ENCODE data around the gene HSPA8. TPM values are rescaled to one million over a fixed set of nuclear protein-coding genes. Genes with fewer than 3 reads are reported as not detected.
A peak's percentile ranks its signal among the peaks of the same experiment; 100 is the strongest.

HSPA8 gene
- total and polyA plus RNA-seq, 4 experiments from 2014 or later: 809 to 1,778 (median 1,237) TPM

- Mint-ChIP-seq H3K27ac (peak overlapping the region in 5 of 7 donors; percentile 23 to 65 (median 38)), H3K9me3 (peaks cover 0 to 4% (median 0%) of the 10 kb centered on the region in 8 donors), H3K4me1 (peaks cover 33 to 49% (median 37%) of the 10 kb centered on the region in 4 donors), H3K27me3 (no peaks in the 10 kb centered on the region), H3K36me3 (peaks cover 35 to 44% of the 10 kb centered on the region in 2 donors), H3K4me3 (no peak overlapping the region)
- Histone ChIP-seq H3K27me3 (ENCODE audit: insufficient read depth, low read length) (no peaks in the 10 kb centered on the region), H3K27ac (ENCODE audit: low read depth, low read length) (no peak overlapping the region), H3K4me3 (ENCODE audit: low read length in 2 of 2) (no peak overlapping the region), H3K36me3 (ENCODE audit: insufficient read depth, low read length) (peaks cover 38% of the 10 kb centered on the region), H3K9me3 (ENCODE audit: control insufficient read depth in 1 of 2, low read length in 2 of 2) (no peaks in the 10 kb centered on the region), H3K4me1 (ENCODE audit: insufficient read depth, low read length) (peaks cover 42% of the 10 kb centered on the region)
- intact Hi-C loops (cut with micrococcal nuclease): no loop called here
- POLR2A ChIA-PET (ENCODE audit: partially characterized antibody): interaction anchor here (0.9 to 23.4 kb wide), 7 partner anchors 15 to 357 kb away, joined by 3 to 891 read pairs (median 4); partner anchors contain the start of gene HSPA8
- no peak for DNase-seq
- CTCF ChIA-PET (ENCODE audit: partially characterized antibody): interaction anchor here (0.8 to 16.8 kb wide), 24 partner anchors 8 to 356 kb away, joined by 3 to 414 read pairs (median 12); partner anchors contain the start of gene HSPA8
Measured at GRCh38 chr11:123052901-123053721, 8.8 kb downstream of the HSPA8 start.

- intact Hi-C loops (cut with micrococcal nuclease): no loop called here
- H3K9me3 Mint-ChIP-seq: peaks cover 0 to 4% (median 0%) of the 10 kb centered on the region in 8 donors
- Histone ChIP-seq H3K4me1 (ENCODE audit: insufficient read depth, low read length) (peaks cover 27% of the 10 kb centered on the region), H3K36me3 (ENCODE audit: insufficient read depth, low read length) (peaks cover 24% of the 10 kb centered on the region), H3K27me3 (ENCODE audit: insufficient read depth, low read length) (no peaks in the 10 kb centered on the region), H3K4me3 (ENCODE audit: low read length in 2 of 2) (no peak overlapping the region), H3K9me3 (ENCODE audit: control insufficient read depth in 1 of 2, low read length in 2 of 2) (no peaks in the 10 kb centered on the region), H3K27ac (ENCODE audit: low read depth, low read length) (no peak overlapping the region)
- ChIA-PET POLR2A (ENCODE audit: partially characterized antibody) (interaction anchor here (14.4 to 23.4 kb wide), 2 partner anchors 17 to 33 kb away, joined by 424 to 891 read pairs; partner anchors contain the start of gene HSPA8), CTCF (ENCODE audit: partially characterized antibody) (interaction anchor here (1.8 to 16.8 kb wide), 5 partner anchors 9 to 55 kb away, joined by 6 to 414 read pairs (median 99); no protein-coding TSS in a partner anchor)
- no peak overlapping the region for H3K4me3 Mint-ChIP-seq
- H3K27me3 Mint-ChIP-seq: no peaks in the 10 kb centered on the region
- peaks cover 20 to 34% (median 24%) of the 10 kb centered on the region in 4 donors for H3K4me1 Mint-ChIP-seq
- no peak for DNase-seq
- H3K36me3 Mint-ChIP-seq: peaks cover 21 to 30% of the 10 kb centered on the region in 2 donors
- peak overlapping the region in 2 of 7 donors; percentile 0 to 79 for H3K27ac Mint-ChIP-seq
Measured at GRCh38 chr11:123051634-123052033, 10.3 kb downstream of the HSPA8 start.

GRCh38 chr11:123051146-123051545 lies 10.8 kb downstream of the HSPA8 start:
- Histone ChIP-seq H3K36me3 (ENCODE audit: insufficient read depth, low read length) (peaks cover 19% of the 10 kb centered on the region), H3K27me3 (ENCODE audit: insufficient read depth, low read length) (no peaks in the 10 kb centered on the region), H3K4me3 (ENCODE audit: low read length in 2 of 2) (no peak overlapping the region), H3K27ac (ENCODE audit: low read depth, low read length) (no peak overlapping the region), H3K4me1 (ENCODE audit: insufficient read depth, low read length) (peaks cover 22% of the 10 kb centered on the region), H3K9me3 (ENCODE audit: control insufficient read depth in 1 of 2, low read length in 2 of 2) (no peaks in the 10 kb centered on the region)
- POLR2A ChIA-PET (ENCODE audit: partially characterized antibody): interaction anchor here (14.4 kb wide), 1 partner anchor 17 kb away, joined by 424 read pairs; the partner anchor contains the start of gene HSPA8
- Mint-ChIP-seq H3K36me3 (peaks cover 16 to 25% of the 10 kb centered on the region in 2 donors), H3K9me3 (peaks cover 0 to 4% (median 0%) of the 10 kb centered on the region in 8 donors), H3K4me1 (peaks cover 15 to 29% (median 19%) of the 10 kb centered on the region in 4 donors), H3K27me3 (no peaks in the 10 kb centered on the region), H3K4me3 (no peak overlapping the region), H3K27ac (peak overlapping the region in 1 of 7 donors; percentile 0)
- intact Hi-C loops (cut with micrococcal nuclease): no loop called here
- DNase-seq: no peak
- CTCF ChIA-PET (ENCODE audit: partially characterized antibody): interaction anchor here (1.8 to 16.8 kb wide), 2 partner anchors 9 to 55 kb away, joined by 6 to 414 read pairs; no protein-coding TSS in a partner anchor

GRCh38 chr11:123047947-123048293 lies 14.0 kb downstream of the HSPA8 start:
- no peaks in the 10 kb centered on the region for H3K27me3 ChIP-seq (ENCODE audit: insufficient read depth, low read length)
- Mint-ChIP-seq H3K27ac (no peak overlapping the region), H3K9me3 (peaks cover 0 to 1% (median 0%) of the 10 kb centered on the region in 8 donors), H3K4me3 (no peak overlapping the region), H3K4me1 (no peaks in the 10 kb centered on the region), H3K36me3 (peaks cover 0 to 1% of the 10 kb centered on the region in 2 donors), H3K27me3 (no peaks in the 10 kb centered on the region)
- no peaks in the 10 kb centered on the region for H3K4me1 ChIP-seq (ENCODE audit: insufficient read depth, low read length)
- H3K9me3 ChIP-seq (ENCODE audit: control insufficient read depth in 1 of 2, low read length in 2 of 2): no peaks in the 10 kb centered on the region
- CTCF ChIA-PET (ENCODE audit: partially characterized antibody): interaction anchor here (1.1 to 4.9 kb wide), 8 partner anchors 10 to 267 kb away, joined by 3 to 41 read pairs (median 4); no protein-coding TSS in a partner anchor
- intact Hi-C loops (cut with micrococcal nuclease): no loop called here
- no peak overlapping the region for H3K27ac ChIP-seq (ENCODE audit: low read depth, low read length)
- no peaks in the 10 kb centered on the region for H3K36me3 ChIP-seq (ENCODE audit: insufficient read depth, low read length)
- DNase-seq: no peak
- H3K4me3 ChIP-seq (ENCODE audit: low read length in 2 of 2): no peak overlapping the region
- POLR2A ChIA-PET (ENCODE audit: partially characterized antibody): interaction anchor here (0.6 to 3.4 kb wide), 3 partner anchors 9 to 24 kb away, joined by 3 to 19 read pairs (median 9); partner anchors contain the start of gene HSPA8

GRCh38 chr11:123047266-123047946 lies 14.5 kb downstream of the HSPA8 start:
- H3K36me3 Mint-ChIP-seq: peaks cover 0 to under 1% of the 10 kb centered on the region in 2 donors
- H3K4me1 ChIP-seq (ENCODE audit: insufficient read depth, low read length): no peaks in the 10 kb centered on the region
- no peaks in the 10 kb centered on the region for H3K27me3 ChIP-seq (ENCODE audit: insufficient read depth, low read length)
- no peak overlapping the region for H3K27ac Mint-ChIP-seq
- no peaks in the 10 kb centered on the region for H3K4me1 Mint-ChIP-seq
- H3K9me3 Mint-ChIP-seq: peaks cover 0 to 1% (median 0%) of the 10 kb centered on the region in 8 donors
- no peak for DNase-seq
- no peaks in the 10 kb centered on the region for H3K27me3 Mint-ChIP-seq
- H3K36me3 ChIP-seq (ENCODE audit: insufficient read depth, low read length): no peaks in the 10 kb centered on the region
- no peaks in the 10 kb centered on the region for H3K9me3 ChIP-seq (ENCODE audit: control insufficient read depth in 1 of 2, low read length in 2 of 2)
- CTCF ChIA-PET (ENCODE audit: partially characterized antibody): interaction anchor here (0.6 to 4.9 kb wide), 9 partner anchors 9 to 266 kb away, joined by 3 to 41 read pairs (median 4); no protein-coding TSS in a partner anchor
- no peak overlapping the region for H3K27ac ChIP-seq (ENCODE audit: low read depth, low read length)
- intact Hi-C loops (cut with micrococcal nuclease): no loop called here
- POLR2A ChIA-PET (ENCODE audit: partially characterized antibody): interaction anchor here (0.6 to 3.4 kb wide), 4 partner anchors 10 to 24 kb away, joined by 3 to 19 read pairs (median 8); partner anchors contain the start of gene HSPA8
- H3K4me3 Mint-ChIP-seq: no peak overlapping the region
- H3K4me3 ChIP-seq (ENCODE audit: low read length in 2 of 2): no peak overlapping the region

GRCh38 chr11:123046473-123047259 lies 15.3 kb downstream of the HSPA8 start:
- H3K4me3 ChIP-seq (ENCODE audit: low read length in 2 of 2): no peak overlapping the region
- ChIA-PET CTCF (ENCODE audit: partially characterized antibody) (interaction anchor here (0.6 to 4.9 kb wide), 12 partner anchors 8 to 214 kb away, joined by 3 to 41 read pairs (median 4); no protein-coding TSS in a partner anchor), POLR2A (ENCODE audit: partially characterized antibody) (interaction anchor here (0.8 to 3.4 kb wide), 4 partner anchors 7 to 16 kb away, joined by 3 to 19 read pairs (median 8); partner anchors contain the start of gene HSPA8)
- H3K27ac ChIP-seq (ENCODE audit: low read depth, low read length): no peak overlapping the region
- Mint-ChIP-seq H3K36me3 (no peaks in the 10 kb centered on the region), H3K27ac (peak overlapping the region in 1 of 7 donors; percentile 19), H3K27me3 (no peaks in the 10 kb centered on the region), H3K4me1 (no peaks in the 10 kb centered on the region), H3K9me3 (peaks cover 0 to 1% (median 0%) of the 10 kb centered on the region in 8 donors), H3K4me3 (no peak overlapping the region)
- intact Hi-C loops (cut with micrococcal nuclease): no loop called here
- no peak for DNase-seq
- H3K36me3 ChIP-seq (ENCODE audit: insufficient read depth, low read length): no peaks in the 10 kb centered on the region
- no peaks in the 10 kb centered on the region for H3K4me1 ChIP-seq (ENCODE audit: insufficient read depth, low read length)
- no peaks in the 10 kb centered on the region for H3K9me3 ChIP-seq (ENCODE audit: control insufficient read depth in 1 of 2, low read length in 2 of 2)
- H3K27me3 ChIP-seq (ENCODE audit: insufficient read depth, low read length): no peaks in the 10 kb centered on the region

Data from CD4-positive, alpha-beta memory T cell (primary cell).